Measurements from ENCODE around the gene NFYA.

NFYA gene

DNA sequence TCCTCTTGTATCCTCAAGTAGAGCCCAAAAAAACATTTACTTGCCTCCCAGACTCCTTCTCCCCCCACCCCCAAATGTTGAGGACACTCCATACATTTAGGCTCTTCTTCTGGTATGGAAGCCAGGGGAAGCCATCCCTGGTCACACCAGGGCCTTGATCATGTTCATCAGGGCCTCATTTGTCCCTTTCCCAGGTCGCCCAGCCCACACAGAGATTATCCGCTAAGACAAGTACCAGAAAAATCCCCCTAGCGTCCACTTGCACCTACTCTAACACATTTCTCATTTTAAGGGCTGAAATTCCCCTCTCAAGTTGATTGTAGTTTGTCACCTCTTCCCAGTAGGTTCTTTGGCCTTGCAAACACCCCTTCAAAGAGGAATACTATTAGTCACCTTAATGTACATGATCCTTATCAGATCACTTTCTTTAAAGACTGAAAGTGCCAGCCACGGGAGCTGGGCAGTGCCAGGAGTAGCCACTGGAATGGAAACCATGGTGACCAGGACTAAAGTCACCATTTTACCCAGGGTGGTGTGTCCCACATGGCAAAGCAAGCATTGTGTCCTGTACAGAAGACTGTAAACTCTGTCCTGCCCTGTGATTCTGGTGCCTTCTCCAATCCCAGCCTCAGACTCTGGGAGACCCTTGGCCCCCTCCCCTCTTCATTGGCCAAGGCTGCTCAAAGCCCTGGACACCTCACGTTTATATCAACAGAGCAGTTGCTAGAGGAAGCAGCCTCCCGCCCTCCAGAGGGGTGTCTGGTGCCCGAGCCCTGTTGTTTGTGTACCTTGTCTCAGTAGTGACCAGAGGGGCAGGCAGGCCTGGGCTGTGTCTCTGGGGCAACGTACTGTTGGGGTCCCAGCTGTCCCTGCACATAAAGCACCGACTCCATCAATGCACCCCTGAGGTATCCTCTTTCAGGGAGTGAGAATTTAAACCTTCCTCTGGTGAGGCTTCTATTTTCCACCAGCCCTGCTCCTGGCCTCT is 24.7 kb upstream of the NFYA start:
- Histone ChIP-seq H3K36me3 (ENCODE audit: insufficient read depth, low read length) (no peaks in the 10 kb centered on the region), H3K4me3 (ENCODE audit: low read depth in 1 of 2, low read length in 2 of 2) (no peak overlapping the region), H2AFZ (ENCODE audit: low read depth, low read length) (no peak overlapping the region), H3K9ac (ENCODE audit: low read depth, low read length) (no peak overlapping the region), H3K27me3 (ENCODE audit: insufficient read depth, low read length, poor library complexity) (no peaks in the 10 kb centered on the region), H3K4me1 (ENCODE audit: insufficient read depth, low read length) (peaks cover 14% of the 10 kb centered on the region), H3K79me2 (ENCODE audit: insufficient read depth, low read length) (no peaks in the 10 kb centered on the region), H3K27ac (ENCODE audit: low read length) (no peak overlapping the region), H3K4me2 (ENCODE audit: insufficient read depth, low read length) (no peak overlapping the region), H3K9me3 (ENCODE audit: insufficient read depth, low read length, severe bottlenecking) (no peaks in the 10 kb centered on the region), H4K20me1 (ENCODE audit: insufficient read depth, low read length) (no peaks in the 10 kb centered on the region)
- DNase-seq, result no peak
- TF ChIP-seq, protein P1, sequence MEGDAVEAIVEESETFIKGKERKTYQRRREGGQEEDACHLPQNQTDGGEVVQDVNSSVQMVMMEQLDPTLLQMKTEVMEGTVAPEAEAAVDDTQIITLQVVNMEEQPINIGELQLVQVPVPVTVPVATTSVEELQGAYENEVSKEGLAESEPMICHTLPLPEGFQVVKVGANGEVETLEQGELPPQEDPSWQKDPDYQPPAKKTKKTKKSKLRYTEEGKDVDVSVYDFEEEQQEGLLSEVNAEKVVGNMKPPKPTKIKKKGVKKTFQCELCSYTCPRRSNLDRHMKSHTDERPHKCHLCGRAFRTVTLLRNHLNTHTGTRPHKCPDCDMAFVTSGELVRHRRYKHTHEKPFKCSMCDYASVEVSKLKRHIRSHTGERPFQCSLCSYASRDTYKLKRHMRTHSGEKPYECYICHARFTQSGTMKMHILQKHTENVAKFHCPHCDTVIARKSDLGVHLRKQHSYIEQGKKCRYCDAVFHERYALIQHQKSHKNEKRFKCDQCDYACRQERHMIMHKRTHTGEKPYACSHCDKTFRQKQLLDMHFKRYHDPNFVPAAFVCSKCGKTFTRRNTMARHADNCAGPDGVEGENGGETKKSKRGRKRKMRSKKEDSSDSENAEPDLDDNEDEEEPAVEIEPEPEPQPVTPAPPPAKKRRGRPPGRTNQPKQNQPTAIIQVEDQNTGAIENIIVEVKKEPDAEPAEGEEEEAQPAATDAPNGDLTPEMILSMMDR (IDR thresholded peaks at IDR 0.05; ENCODE audit: borderline replicate concordance, extremely low read depth, low read length, poor library complexity, severe bottlenecking), result no peak
- no peak for TF ChIP-seq EZH2 (IDR thresholded peaks at IDR 0.05; ENCODE audit: borderline replicate concordance, low read depth, low read length, severe bottlenecking)
- ATAC-seq (ENCODE audit: insufficient read depth, low read depth), result no peak

DNA sequence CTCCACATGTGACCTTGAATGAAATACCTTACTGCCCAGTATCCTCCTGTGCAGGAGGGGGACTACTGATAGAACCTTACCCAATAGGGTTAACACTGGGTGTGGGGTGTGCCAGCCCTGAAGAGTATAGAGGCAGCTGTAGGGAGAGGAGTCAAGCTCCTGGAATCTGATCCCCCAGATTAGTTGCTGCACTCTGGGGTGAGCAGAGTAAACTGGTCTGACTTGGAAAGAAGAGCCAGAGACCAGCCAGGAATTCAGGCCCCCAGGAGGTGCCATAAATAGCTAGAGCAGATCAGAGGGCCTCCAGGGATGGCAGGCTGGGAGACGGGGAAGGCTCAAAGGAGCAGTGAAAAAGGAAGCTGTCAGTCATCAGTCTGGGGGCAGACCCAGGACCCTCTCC is 23.3 kb upstream of the NFYA start:
- H2AFZ ChIP-seq (ENCODE audit: low read depth, low read length), result no peak overlapping the region
- no peak overlapping the region for H3K4me2 ChIP-seq (ENCODE audit: insufficient read depth, low read length)
- H3K9me3 ChIP-seq (ENCODE audit: insufficient read depth, low read length, severe bottlenecking), result no peaks in the 10 kb centered on the region
- H3K36me3 ChIP-seq (ENCODE audit: insufficient read depth, low read length), result no peaks in the 10 kb centered on the region
- H3K27me3 ChIP-seq (ENCODE audit: insufficient read depth, low read length, poor library complexity), result no peaks in the 10 kb centered on the region
- DNase-seq (no peak), ATAC-seq (ENCODE audit: insufficient read depth, low read depth) (no peak)
- H3K79me2 ChIP-seq (ENCODE audit: insufficient read depth, low read length), result no peaks in the 10 kb centered on the region
- H3K9ac ChIP-seq (ENCODE audit: low read depth, low read length), result no peak overlapping the region
- no peaks in the 10 kb centered on the region for H4K20me1 ChIP-seq (ENCODE audit: insufficient read depth, low read length)
- H3K4me1 ChIP-seq (ENCODE audit: insufficient read depth, low read length), result peaks cover 14% of the 10 kb centered on the region
- TF ChIP-seq, protein P1 (IDR thresholded peaks at IDR 0.05; ENCODE audit: borderline replicate concordance, extremely low read depth, low read length, poor library complexity, severe bottlenecking), result no peak
- TF ChIP-seq EZH2 (IDR thresholded peaks at IDR 0.05; ENCODE audit: borderline replicate concordance, low read depth, low read length, severe bottlenecking), result no peak
- no peak overlapping the region for H3K4me3 ChIP-seq (ENCODE audit: low read depth in 1 of 2, low read length in 2 of 2)
- no peak overlapping the region for H3K27ac ChIP-seq (ENCODE audit: low read length)

DNA sequence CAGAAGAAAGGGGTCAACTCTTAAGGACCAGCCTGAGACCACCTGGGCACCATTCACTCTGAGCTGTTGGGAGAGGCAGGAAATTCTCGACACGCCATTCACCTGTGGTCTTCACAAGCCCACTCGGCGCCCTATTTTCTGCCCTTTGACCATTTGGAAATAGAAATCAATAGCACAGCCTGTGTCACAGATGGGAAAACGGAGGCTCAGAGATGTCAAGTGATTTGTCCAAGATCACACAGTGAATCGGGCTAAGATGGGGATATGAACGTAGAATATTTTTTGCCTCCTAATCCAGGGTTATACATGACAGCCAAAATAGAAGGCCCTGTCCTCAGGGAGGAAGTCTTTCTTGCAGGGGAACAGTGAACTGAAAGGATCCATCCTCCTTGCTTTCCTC is 22.8 kb upstream of the NFYA start:
- ATAC-seq (ENCODE audit: insufficient read depth, low read depth) (no peak), DNase-seq (no peak)
- no peak overlapping the region for H3K4me2 ChIP-seq (ENCODE audit: insufficient read depth, low read length)
- H3K79me2 ChIP-seq (ENCODE audit: insufficient read depth, low read length), result no peaks in the 10 kb centered on the region
- no peaks in the 10 kb centered on the region for H3K9me3 ChIP-seq (ENCODE audit: insufficient read depth, low read length, severe bottlenecking)
- TF ChIP-seq EZH2 (IDR thresholded peaks at IDR 0.05; ENCODE audit: borderline replicate concordance, low read depth, low read length, severe bottlenecking), result no peak
- TF ChIP-seq, protein P1 (IDR thresholded peaks at IDR 0.05; ENCODE audit: borderline replicate concordance, extremely low read depth, low read length, poor library complexity, severe bottlenecking), result no peak
- no peak overlapping the region for H3K27ac ChIP-seq (ENCODE audit: low read length)
- no peaks in the 10 kb centered on the region for H3K36me3 ChIP-seq (ENCODE audit: insufficient read depth, low read length)
- no peak overlapping the region for H3K4me3 ChIP-seq (ENCODE audit: low read depth in 1 of 2, low read length in 2 of 2)
- H3K4me1 ChIP-seq (ENCODE audit: insufficient read depth, low read length), result peaks cover 14% of the 10 kb centered on the region
- no peaks in the 10 kb centered on the region for H3K27me3 ChIP-seq (ENCODE audit: insufficient read depth, low read length, poor library complexity)
- H3K9ac ChIP-seq (ENCODE audit: low read depth, low read length), result no peak overlapping the region
- no peak overlapping the region for H2AFZ ChIP-seq (ENCODE audit: low read depth, low read length)
- no peaks in the 10 kb centered on the region for H4K20me1 ChIP-seq (ENCODE audit: insufficient read depth, low read length)
